Gastrocnemius medialis (tissue), 4 donors: ENCODE data around the gene JAKMIP1.

ENCODE experiments used
- POLR2A ChIP-seq, 2 donors: fragments of 450-650 bp; IDR thresholded peaks; one replicate each; pipeline ENCODE4 v1.6.1; 2017; ENCODE audit warnings: antibody characterized with exemption in 2 of 2, mild to moderate bottlenecking in 2 of 2, moderate library complexity in 2 of 2
- TF ChIP-seq, protein P1 (sequence below), 5 experiments: fragments of 450-650 bp in 3 of 5; fragments of 200-600 bp in 2 of 5; sonication (generic) in 2 of 5; IDR thresholded peaks in 4 of 5; conservative IDR thresholded peaks in 1 of 5; 1 replicate in 4 of 5; 2 replicates in 1 of 5; pipeline ENCODE4 v1.5.1; 2016 to 2019; ENCODE audit warnings: antibody characterized with exemption in 5 of 5, mild to moderate bottlenecking in 3 of 5, moderate library complexity in 3 of 5

DNA sequence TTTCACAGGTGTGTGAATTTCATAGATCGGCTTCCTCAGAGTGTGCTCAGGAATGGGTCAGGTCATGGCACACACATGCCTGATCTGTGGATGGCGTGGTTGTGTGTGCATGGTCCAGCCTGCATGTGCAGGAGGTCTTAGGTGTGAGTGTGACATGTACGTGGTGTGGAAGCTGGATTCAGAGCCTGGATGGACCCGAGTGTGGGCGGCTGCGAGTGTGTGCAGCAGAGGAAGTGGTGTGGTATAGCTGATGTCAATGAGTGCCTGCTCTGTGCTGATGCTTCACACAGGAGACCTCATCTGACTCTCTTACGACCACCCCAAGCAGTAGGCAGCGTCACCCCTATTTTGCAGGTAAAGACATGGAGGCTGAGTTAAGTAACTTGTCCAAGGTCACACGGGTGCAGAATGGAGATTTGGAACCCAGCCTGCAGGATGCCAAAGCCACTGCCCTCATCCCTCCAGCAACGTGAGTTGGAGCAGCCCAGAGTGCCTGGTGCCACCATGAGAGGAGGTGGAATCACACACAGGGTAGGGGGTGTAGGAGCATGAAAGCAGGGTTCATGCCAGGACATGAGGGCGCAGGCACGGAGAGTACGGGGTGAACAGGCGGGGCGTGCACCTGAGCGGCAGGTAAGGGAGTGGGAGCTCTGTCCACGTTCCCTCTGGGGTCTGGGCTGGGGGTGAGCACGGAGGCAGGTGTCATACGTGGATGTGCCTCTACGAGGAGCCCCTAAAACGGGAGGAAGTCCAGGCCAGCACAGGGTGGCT, 157.9 kb downstream of the JAKMIP1 start:
- TF ChIP-seq, protein P1, sequence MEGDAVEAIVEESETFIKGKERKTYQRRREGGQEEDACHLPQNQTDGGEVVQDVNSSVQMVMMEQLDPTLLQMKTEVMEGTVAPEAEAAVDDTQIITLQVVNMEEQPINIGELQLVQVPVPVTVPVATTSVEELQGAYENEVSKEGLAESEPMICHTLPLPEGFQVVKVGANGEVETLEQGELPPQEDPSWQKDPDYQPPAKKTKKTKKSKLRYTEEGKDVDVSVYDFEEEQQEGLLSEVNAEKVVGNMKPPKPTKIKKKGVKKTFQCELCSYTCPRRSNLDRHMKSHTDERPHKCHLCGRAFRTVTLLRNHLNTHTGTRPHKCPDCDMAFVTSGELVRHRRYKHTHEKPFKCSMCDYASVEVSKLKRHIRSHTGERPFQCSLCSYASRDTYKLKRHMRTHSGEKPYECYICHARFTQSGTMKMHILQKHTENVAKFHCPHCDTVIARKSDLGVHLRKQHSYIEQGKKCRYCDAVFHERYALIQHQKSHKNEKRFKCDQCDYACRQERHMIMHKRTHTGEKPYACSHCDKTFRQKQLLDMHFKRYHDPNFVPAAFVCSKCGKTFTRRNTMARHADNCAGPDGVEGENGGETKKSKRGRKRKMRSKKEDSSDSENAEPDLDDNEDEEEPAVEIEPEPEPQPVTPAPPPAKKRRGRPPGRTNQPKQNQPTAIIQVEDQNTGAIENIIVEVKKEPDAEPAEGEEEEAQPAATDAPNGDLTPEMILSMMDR (IDR thresholded peaks at IDR 0.05 in 4 of 5, conservative IDR thresholded peaks at IDR 0.05 in 1 of 5) = no peak
- TF ChIP-seq POLR2A (IDR thresholded peaks at IDR 0.05) = no peak
